HG02973 (cell line): Measurements from ENCODE around the gene EEF1B2.
"Not testable (repeated sequence)": the region's sequence is repeated elsewhere in the genome, so short reads cannot be mapped to it uniquely, and the experiment has no call there.

Source experiments
- ATAC-seq: cut with Tn5 transposase; IDR thresholded peaks from one replicate; pipeline ENCODE4 v1.9.1; 2021; ENCODE audit warnings: moderate library complexity; ENCODE audit not compliant: unreplicated experiment

The EEF1B2 gene

GRCh38 chr2:206163251-206163880, 3.7 kb downstream of the EEF1B2 start:
- ATAC-seq, result no peak

GRCh38 chr2:206164261-206164862, 4.7 kb downstream of the EEF1B2 start:
- ATAC-seq, result no peak

GRCh38 chr2:206168230-206168629, 8.5 kb downstream of the EEF1B2 start:
- not testable (repeated sequence) for ATAC-seq

GRCh38 chr2:206171624-206172397, 12.1 kb downstream of the EEF1B2 start:
- ATAC-seq, result not testable (repeated sequence)

GRCh38 chr2:206173147-206173546, 13.5 kb downstream of the EEF1B2 start:
- ATAC-seq, result no peak

- no peak for ATAC-seq
These were observed 16.4 kb downstream of the EEF1B2 start for GRCh38 chr2:206176121-206176520.

GRCh38 chr2:206176901-206177300, 17.2 kb downstream of the EEF1B2 start:
- ATAC-seq, result no peak

GRCh38 chr2:206181526-206181925, 21.8 kb downstream of the EEF1B2 start:
- ATAC-seq, result not testable (repeated sequence)

- ATAC-seq, result no peak
These were observed 30.0 kb downstream of the EEF1B2 start for GRCh38 chr2:206189691-206190090.

- no peak for ATAC-seq
These were observed 30.4 kb downstream of the EEF1B2 start for GRCh38 chr2:206190111-206190510.

GRCh38 chr2:206190689-206191088, 31.0 kb downstream of the EEF1B2 start:
- ATAC-seq, result no peak

- no peak for ATAC-seq
These were observed 32.5 kb downstream of the EEF1B2 start for GRCh38 chr2:206192157-206192556.

GRCh38 chr2:206193671-206194357, 34.1 kb downstream of the EEF1B2 start:
- ATAC-seq, result no peak

GRCh38 chr2:206198677-206199076, 39.0 kb downstream of the EEF1B2 start:
- ATAC-seq, result no peak

- ATAC-seq, result no peak
These were observed 41.6 kb downstream of the EEF1B2 start for GRCh38 chr2:206201075-206201848.

- ATAC-seq, result no peak
These were observed 42.8 kb downstream of the EEF1B2 start for GRCh38 chr2:206202446-206202845.

GRCh38 chr2:206203331-206203730, 43.6 kb downstream of the EEF1B2 start:
- no peak for ATAC-seq

GRCh38 chr2:206204710-206205109, 45.0 kb downstream of the EEF1B2 start:
- no peak for ATAC-seq

GRCh38 chr2:206207316-206207715, 47.6 kb downstream of the EEF1B2 start:
- ATAC-seq, result not testable (repeated sequence)

- ATAC-seq, result no peak
These were observed 49.2 kb downstream of the EEF1B2 start for GRCh38 chr2:206208900-206209299.
